Measurements from ENCODE around the gene HOXA2.

HOXA2 gene

DNA sequence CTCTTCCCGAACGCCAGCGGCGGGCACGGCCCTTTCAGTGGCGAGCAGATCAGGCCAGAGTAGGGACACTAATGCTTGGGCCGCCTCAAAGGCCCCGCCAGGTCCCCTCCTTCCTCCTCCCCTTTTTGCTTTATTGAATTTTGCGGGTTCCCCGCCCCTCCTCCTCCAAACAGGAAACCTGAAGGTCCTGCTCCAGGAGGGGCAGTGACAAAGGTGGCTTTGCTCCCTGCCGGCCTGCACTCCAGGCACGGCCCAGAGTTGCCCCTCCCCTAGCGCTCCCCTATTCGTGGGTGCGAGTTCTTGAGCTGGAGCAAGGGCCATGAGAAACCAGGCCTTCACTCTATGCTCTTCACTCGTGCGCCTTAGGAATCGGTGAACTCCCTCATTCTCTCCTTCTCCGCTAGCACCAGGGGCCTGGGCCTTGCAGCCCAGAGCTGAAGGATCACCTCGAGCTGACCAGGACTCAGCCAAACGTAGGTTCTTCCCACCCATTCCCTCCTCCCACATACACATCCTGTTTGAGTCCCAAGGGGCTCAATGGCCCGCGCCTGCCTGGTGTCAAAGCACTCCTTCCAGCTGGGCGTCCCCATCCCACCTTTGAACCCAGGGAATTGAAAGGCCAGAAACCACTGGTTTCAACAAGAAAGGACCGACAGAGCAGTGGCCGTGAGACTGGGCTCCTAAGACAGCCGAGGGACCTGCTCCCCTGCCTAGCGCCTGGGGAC, 45.7 kb upstream of the HOXA2 start:
- DNase-seq (ENCODE audit: low read depth): peak; percentile 22
- TF ChIP-seq, protein P1, sequence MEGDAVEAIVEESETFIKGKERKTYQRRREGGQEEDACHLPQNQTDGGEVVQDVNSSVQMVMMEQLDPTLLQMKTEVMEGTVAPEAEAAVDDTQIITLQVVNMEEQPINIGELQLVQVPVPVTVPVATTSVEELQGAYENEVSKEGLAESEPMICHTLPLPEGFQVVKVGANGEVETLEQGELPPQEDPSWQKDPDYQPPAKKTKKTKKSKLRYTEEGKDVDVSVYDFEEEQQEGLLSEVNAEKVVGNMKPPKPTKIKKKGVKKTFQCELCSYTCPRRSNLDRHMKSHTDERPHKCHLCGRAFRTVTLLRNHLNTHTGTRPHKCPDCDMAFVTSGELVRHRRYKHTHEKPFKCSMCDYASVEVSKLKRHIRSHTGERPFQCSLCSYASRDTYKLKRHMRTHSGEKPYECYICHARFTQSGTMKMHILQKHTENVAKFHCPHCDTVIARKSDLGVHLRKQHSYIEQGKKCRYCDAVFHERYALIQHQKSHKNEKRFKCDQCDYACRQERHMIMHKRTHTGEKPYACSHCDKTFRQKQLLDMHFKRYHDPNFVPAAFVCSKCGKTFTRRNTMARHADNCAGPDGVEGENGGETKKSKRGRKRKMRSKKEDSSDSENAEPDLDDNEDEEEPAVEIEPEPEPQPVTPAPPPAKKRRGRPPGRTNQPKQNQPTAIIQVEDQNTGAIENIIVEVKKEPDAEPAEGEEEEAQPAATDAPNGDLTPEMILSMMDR (conservative IDR thresholded peaks at IDR 0.05; ENCODE audit: low read length): no peak
- H3K4me3 ChIP-seq (ENCODE audit: low read length): peak overlapping the region; percentile 84

GRCh38 chr7:27147199-27148030, 44.9 kb upstream of the HOXA2 start, which contains the start of gene HOXA6:
HOXA6 (minus strand) TSS chr7:27147774; CDS start chr7:27147749, 25 bp downstream.
- TF ChIP-seq, protein P1 (conservative IDR thresholded peaks at IDR 0.05; ENCODE audit: low read length): no peak
- H3K4me3 ChIP-seq (ENCODE audit: low read length): peak within 1 kb of the TSS; percentile 84
- DNase-seq (ENCODE audit: low read depth): peak; percentile 42

GRCh38 chr7:27146491-27147198, 44.2 kb upstream of the HOXA2 start:
- TF ChIP-seq, protein P1 (conservative IDR thresholded peaks at IDR 0.05; ENCODE audit: low read length): no peak
- DNase-seq (ENCODE audit: low read depth): no peak
- H3K4me3 ChIP-seq (ENCODE audit: low read length): no peak overlapping the region

GRCh38 chr7:27145914-27146412, 43.5 kb upstream of the HOXA2 start:
- no peak for DNase-seq (ENCODE audit: low read depth)
- H3K4me3 ChIP-seq (ENCODE audit: low read length): no peak overlapping the region
- TF ChIP-seq, protein P1 (conservative IDR thresholded peaks at IDR 0.05; ENCODE audit: low read length): no peak

DNA sequence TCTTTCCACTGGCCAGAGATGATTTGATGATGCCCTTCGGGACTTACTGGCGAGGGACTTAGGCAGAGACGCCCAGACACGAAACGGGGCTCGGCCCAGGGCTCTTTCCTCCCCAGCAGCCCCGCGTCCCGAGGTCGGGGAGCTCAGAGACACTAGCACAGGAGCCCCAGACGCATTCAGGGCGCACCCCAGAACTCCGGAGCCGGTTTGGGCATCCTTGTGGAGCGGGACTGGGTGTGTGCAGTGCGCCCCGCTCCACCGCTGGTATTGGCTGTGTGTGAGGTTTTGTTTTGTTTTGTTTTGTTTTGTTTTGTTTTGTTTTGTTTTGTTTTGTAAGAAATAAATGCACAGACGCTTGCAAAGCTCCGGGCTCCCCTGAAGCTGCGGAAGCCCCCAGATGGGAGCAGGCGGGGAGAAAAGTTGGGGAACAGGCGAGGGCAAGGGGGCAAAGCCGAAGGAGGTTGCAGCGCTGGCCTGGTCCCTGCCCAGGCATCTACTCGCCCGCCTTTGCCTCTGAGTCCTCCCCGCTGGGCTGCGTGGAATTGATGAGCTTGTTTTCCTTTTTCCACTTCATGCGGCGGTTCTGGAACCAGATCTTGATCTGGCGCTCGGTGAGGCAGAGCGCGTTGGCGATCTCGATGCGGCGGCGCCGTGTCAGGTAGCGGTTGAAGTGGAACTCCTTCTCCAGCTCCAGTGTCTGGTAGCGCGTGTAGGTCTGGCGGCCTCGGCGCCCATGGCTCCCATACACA, 42.9 kb upstream of the HOXA2 start:
- DNase-seq (ENCODE audit: low read depth): no peak
- H3K4me3 ChIP-seq (ENCODE audit: low read length): no peak overlapping the region
- TF ChIP-seq, protein P1 (conservative IDR thresholded peaks at IDR 0.05; ENCODE audit: low read length): no peak

DNA sequence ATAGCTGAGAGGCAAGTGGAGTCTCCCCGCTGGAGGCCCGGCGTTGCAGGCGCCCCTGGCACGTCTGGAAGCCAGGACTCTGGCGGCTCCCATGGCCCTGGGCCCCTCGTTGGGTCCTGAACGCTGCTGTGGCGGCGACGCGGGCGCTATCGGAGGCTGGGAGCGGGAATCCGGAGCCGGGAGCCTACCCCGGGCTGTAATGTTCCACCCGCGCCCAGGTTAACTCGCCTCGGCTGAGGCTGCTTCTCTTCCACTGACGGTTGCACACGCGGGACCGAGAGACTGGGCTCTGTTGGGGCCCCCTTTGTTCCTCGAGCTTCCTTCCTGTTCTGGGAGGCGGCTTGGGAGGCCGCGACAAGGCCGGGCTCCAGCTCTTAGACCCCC, 42.3 kb upstream of the HOXA2 start:
- H3K4me3 ChIP-seq (ENCODE audit: low read length): no peak overlapping the region
- TF ChIP-seq, protein P1 (conservative IDR thresholded peaks at IDR 0.05; ENCODE audit: low read length): no peak
- DNase-seq (ENCODE audit: low read depth): no peak

Measured in AG10803 (cell line).